ENCODE results near the gene PPP1R15B.

DNA sequence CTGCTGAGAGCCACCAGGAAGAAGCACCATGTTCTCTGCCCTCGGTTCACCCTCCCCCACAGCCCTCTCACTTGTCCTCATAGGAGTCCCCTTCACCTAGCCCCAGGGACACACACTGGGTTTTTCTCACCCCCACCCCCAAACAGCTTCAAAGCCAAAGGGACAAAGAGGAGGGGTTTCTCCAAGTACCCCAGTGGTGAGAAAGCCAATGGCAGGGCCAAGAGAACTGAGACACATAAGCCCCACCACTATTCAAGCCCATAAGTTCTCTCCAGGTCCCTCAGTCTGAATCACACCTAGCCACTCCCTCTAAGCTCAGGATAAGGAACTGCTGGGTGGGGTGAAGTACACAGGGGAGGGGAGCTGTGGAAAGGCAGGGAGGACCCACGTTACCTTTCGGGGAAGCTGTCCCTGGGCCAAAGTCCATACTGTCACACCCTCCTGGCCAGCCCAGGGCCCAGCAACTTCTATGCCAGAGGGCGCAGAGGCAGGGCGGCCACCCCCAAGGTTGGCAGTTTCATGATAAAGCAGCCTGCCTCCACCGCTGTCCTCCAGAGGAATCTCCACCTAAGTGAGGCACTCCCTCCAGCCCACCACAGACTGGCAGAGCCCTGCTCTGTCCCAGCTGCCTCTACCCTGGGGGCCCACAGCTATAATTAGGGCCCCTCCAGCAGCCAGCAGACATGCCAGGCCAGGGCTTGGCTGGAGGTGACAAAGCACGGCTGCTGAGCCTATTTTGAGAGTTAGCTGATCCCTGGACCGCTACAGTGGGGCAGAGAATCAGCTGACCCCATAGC is 39.0 kb upstream of the PPP1R15B start:
- no peak for TF ChIP-seq EP300 (IDR thresholded peaks at IDR 0.05)
- TF ChIP-seq, protein P1, sequence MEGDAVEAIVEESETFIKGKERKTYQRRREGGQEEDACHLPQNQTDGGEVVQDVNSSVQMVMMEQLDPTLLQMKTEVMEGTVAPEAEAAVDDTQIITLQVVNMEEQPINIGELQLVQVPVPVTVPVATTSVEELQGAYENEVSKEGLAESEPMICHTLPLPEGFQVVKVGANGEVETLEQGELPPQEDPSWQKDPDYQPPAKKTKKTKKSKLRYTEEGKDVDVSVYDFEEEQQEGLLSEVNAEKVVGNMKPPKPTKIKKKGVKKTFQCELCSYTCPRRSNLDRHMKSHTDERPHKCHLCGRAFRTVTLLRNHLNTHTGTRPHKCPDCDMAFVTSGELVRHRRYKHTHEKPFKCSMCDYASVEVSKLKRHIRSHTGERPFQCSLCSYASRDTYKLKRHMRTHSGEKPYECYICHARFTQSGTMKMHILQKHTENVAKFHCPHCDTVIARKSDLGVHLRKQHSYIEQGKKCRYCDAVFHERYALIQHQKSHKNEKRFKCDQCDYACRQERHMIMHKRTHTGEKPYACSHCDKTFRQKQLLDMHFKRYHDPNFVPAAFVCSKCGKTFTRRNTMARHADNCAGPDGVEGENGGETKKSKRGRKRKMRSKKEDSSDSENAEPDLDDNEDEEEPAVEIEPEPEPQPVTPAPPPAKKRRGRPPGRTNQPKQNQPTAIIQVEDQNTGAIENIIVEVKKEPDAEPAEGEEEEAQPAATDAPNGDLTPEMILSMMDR (IDR thresholded peaks at IDR 0.05) = no peak

Data from gastroesophageal sphincter (tissue), 3 donors.